Fibroblast of mammary gland (primary cell): Measurements from ENCODE around the gene GAPDHS.
A peak's percentile ranks its signal among the peaks of the same experiment; 100 is the strongest.

Experiments used
- DNase-seq: peaks from one replicate; pipeline ENCODE4 v3.0.0-alpha.2; 2010; ENCODE audit warnings: low read depth
- H3K4me3 ChIP-seq: 2 replicates; pipeline ENCODE4 v1.5.1; 2011; ENCODE audit warnings: low read depth, mild to moderate bottlenecking, low read length, moderate library complexity; ENCODE audit not compliant: control insufficient read depth
- TF ChIP-seq, protein P1 (sequence below): conservative IDR thresholded peaks from 2 replicates; pipeline ENCODE4 v1.5.1; 2011; ENCODE audit warnings: low read depth, low read length, inconsistent platforms; ENCODE audit not compliant: control insufficient read depth, insufficient read depth

The GAPDHS gene

GRCh38 chr19:35491836-35492360, 41.4 kb upstream of the GAPDHS start:
- no peak overlapping the region for H3K4me3 ChIP-seq
- TF ChIP-seq, protein P1, sequence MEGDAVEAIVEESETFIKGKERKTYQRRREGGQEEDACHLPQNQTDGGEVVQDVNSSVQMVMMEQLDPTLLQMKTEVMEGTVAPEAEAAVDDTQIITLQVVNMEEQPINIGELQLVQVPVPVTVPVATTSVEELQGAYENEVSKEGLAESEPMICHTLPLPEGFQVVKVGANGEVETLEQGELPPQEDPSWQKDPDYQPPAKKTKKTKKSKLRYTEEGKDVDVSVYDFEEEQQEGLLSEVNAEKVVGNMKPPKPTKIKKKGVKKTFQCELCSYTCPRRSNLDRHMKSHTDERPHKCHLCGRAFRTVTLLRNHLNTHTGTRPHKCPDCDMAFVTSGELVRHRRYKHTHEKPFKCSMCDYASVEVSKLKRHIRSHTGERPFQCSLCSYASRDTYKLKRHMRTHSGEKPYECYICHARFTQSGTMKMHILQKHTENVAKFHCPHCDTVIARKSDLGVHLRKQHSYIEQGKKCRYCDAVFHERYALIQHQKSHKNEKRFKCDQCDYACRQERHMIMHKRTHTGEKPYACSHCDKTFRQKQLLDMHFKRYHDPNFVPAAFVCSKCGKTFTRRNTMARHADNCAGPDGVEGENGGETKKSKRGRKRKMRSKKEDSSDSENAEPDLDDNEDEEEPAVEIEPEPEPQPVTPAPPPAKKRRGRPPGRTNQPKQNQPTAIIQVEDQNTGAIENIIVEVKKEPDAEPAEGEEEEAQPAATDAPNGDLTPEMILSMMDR: no peak
- no peak for DNase-seq

DNA sequence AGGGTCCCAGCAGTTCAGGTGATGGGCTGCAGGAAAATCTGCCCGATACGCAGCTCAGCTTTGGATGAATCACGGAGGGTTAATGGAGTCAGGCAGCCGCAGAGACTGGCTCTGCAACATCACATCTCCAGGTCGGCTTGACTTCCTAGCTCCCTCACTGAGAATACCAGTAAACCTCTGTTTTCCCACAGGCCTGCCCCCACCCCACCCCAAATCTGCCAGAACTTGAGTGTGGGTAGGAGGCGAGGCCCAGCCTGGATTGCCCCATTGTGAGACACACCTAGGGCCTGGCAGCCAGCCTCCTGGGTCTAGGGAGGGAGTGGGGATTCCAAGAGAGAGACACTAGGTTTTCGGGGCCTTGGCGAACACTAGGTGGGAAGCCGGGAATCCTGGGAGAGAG, 39.3 kb upstream of the GAPDHS start:
- no peak for DNase-seq
- TF ChIP-seq, protein P1: no peak
- no peak overlapping the region for H3K4me3 ChIP-seq

DNA sequence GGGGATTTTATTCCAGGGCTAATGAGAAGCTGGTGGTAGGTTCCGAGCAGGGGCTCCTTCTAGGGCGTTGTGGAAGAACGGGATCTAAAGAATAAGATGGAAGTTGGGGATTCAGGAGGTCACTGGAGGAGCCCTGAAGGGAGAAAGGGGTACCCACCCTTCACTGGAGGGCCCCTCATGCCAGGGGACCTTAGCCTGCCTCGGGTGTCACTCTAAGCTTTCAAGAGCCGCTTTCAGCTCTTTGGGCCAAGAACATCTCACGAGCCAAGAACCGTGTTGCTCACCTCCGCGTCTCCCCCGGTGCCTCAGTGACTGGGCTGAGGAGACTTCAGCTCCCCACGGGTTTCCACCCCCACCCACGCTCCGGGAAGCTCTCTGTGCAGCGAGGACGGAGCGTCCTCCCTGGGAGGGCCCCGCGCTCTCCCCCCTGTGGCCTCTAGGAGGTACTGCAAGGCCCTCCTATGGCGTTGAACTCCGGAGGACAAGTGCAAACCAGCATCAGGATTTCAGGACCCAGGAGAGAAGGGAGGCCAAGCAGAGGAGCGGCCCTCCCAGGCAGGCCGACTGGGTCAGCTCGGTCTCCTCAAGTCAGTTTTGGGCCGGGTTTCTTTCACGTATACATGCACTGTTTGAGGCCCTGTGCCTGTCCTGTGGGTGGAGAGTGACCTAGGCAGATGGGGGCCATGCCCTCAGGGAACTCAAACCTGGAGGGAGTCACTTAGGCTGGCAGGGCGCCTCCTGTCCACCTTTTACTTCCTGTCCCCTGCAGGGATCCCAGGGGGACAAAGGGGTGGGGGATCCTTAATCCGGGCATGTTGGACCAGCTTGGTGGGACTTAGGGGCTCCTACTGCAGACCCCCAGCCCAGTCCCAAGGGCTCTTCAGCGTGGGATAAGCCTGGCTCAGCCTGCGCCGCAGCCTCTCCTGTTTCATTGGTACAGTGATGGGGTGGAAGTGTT, 37.9 kb upstream of the GAPDHS start:
- H3K4me3 ChIP-seq: no peak overlapping the region
- DNase-seq: peak; percentile 59
- TF ChIP-seq, protein P1: peak; percentile 95

DNA sequence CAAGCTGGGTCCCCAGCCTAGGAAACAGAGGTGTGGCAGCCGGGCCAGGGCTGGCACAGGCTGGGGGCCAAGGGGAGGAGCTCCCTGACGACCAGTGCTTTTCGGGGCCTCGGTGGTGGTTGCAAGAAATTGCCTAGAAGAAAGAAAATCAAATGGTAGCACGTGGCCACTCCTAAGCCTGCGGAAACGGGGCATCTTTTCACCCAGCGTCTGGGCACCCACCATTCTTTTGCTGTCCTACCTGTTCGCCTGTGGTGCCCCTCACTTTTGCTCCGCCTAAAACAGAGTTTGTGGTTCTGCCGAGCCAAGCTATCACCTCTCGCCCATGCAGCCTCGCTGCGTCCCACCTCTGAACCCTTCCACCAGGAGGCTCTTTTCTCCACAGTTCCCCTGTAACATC, 35.9 kb upstream of the GAPDHS start:
- DNase-seq: no peak
- TF ChIP-seq, protein P1: no peak
- no peak overlapping the region for H3K4me3 ChIP-seq

DNA sequence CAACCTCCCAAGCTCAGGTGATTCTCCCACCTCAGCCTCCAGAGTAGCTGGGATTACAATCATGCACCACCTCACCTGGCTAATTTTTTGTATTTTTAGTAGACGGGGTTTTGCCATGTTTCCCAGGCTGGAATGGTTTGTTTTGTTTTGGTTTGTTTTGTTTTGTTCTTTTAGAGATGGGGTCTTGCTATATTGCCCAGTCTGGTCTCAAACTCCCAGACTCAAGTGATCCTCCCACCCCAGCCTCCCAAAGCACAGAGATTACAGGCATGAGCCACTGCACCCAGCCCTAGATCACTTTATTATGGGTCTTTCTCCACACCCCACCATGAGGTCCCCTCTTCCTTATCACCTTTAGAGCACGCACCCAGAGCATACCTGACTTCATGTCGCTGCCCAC, 35.0 kb upstream of the GAPDHS start:
- TF ChIP-seq, protein P1: no peak
- DNase-seq: no peak
- H3K4me3 ChIP-seq: no peak overlapping the region

GRCh38 chr19:35498984-35499527, 34.2 kb upstream of the GAPDHS start:
- TF ChIP-seq, protein P1: no peak
- no peak for DNase-seq
- no peak overlapping the region for H3K4me3 ChIP-seq
